ENCODE measurements around the gene WDR86.

- TF ChIP-seq ZFP3 (CRISPR knock-in tag; IDR thresholded peaks at IDR 0.05) (no peak), SNAI2 (CRISPR knock-in tag; IDR thresholded peaks at IDR 0.05) (no peak), BACH2 (CRISPR knock-in tag; IDR thresholded peaks at IDR 0.05; ENCODE audit: borderline replicate concordance) (no peak), CREB5 (CRISPR knock-in tag; IDR thresholded peaks at IDR 0.05; ENCODE audit: low read depth) (no peak), ESRRG (CRISPR knock-in tag; IDR thresholded peaks at IDR 0.05) (no peak), ISL1 (CRISPR knock-in tag; IDR thresholded peaks at IDR 0.05) (no peak), CSDC2 (CRISPR knock-in tag; IDR thresholded peaks at IDR 0.05) (no peak), ARNTL (CRISPR knock-in tag; IDR thresholded peaks at IDR 0.05; ENCODE audit: borderline replicate concordance, low read depth) (no peak), PATZ1 (CRISPR knock-in tag; IDR thresholded peaks at IDR 0.05; ENCODE audit: borderline replicate concordance) (no peak), POU6F1 (CRISPR knock-in tag; IDR thresholded peaks at IDR 0.05; ENCODE audit: borderline replicate concordance, low read depth) (no peak), TOX (CRISPR knock-in tag; IDR thresholded peaks at IDR 0.05; ENCODE audit: borderline replicate concordance) (no peak), TCF4 (CRISPR knock-in tag; IDR thresholded peaks at IDR 0.05; ENCODE audit: borderline replicate concordance) (no peak)
Observed at GRCh38 chr7:151366880-151367222, 43.0 kb downstream of the WDR86 start.

All from SK-N-SH treated with all-trans-retinoic acid at 6 μM for 48 hours (cell line).